Ascending aorta (tissue), 2 donors: ENCODE measurements around the gene CAPN9. TPM values are rescaled to one million over a fixed set of nuclear protein-coding genes. Genes with fewer than 3 reads are reported as not detected.

ENCODE experiments used
- DNase-seq, 2 donors: peaks; one replicate each; pipeline ENCODE4 v3.0.0-alpha.2; 2019; ENCODE audit warnings: low spot score in 2 of 2
- H3K27ac ChIP-seq, 2 donors: fragments of 200-600 bp; sonication (generic); one replicate each; pipeline ENCODE4 v1.5.1; 2016 to 2017; ENCODE audit warnings: mild to moderate bottlenecking in 1 of 2
- H3K27me3 ChIP-seq: fragments of 200-600 bp; sonication (generic); one replicate; pipeline ENCODE4 v1.5.1; 2017
- H3K36me3 ChIP-seq, 2 donors: fragments of 200-600 bp; sonication (generic); one replicate each; pipeline ENCODE4 v1.5.1; 2016
- H3K4me1 ChIP-seq, 2 donors: fragments of 200-600 bp; sonication (generic); one replicate each; pipeline ENCODE4 v1.5.1; 2016 to 2017; ENCODE audit warnings: mild to moderate bottlenecking in 1 of 2
- H3K4me3 ChIP-seq, 2 donors: fragments of 200-600 bp; sonication (generic); one replicate each; pipeline ENCODE4 v1.5.1; 2016 to 2017; ENCODE audit warnings: mild to moderate bottlenecking in 1 of 2
- H3K9me3 ChIP-seq, 2 donors: fragments of 200-600 bp; sonication (generic); one replicate each; pipeline ENCODE4 v1.5.1; 2016
- intact Hi-C: fragments of 100-400 bp; cut with DNase I; formaldehyde crosslinking; loops from one replicate; pipeline ENCODE4 v1.15.1; 2023
- total RNA-seq: library from RNA; depleted of rRNA; stranded (reverse); fragments of >200 nt; gene quantifications from one replicate; pipeline ENCODE4 v1.1.0, GENCODE V29; 2016
- TF ChIP-seq, protein P1 (sequence below), 3 experiments: fragments of 200-600 bp in 2 of 3; fragments of 450-650 bp in 1 of 3; sonication (generic) in 2 of 3; IDR thresholded peaks; one replicate each; pipeline ENCODE4 v1.5.1; 2016 to 2019; ENCODE audit warnings: antibody characterized with exemption in 3 of 3, mild to moderate bottlenecking in 1 of 3, moderate library complexity in 1 of 3

Gene CAPN9
- total RNA-seq, 1 donor from 2014 or later, result not detected

DNA sequence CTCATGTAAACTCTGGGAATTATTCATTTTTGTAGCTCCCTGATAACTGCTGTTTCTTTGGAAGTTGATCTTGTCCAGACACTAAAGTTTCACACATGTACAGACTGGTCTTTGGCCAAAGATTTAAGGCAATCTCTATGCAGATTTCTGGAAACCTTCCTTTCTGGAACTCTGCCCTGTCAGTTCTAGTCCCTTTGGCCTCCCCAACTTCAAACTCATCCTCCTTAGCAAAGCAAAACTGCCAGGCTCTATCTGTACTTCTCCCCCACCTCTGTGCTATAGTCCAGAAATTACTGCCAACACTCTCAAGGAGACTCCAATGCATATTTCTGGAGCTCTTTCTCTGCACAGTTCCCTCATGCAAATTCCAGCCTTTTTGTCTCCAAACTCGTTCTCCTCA lies 84.6 kb downstream of the CAPN9 start:
- DNase-seq, result no peak
- Histone ChIP-seq H3K27me3 (no peaks in the 10 kb centered on the region), H3K9me3 (no peaks in the 10 kb centered on the region), H3K4me1 (peaks cover 12 to 37% of the 10 kb centered on the region in 2 donors), H3K4me3 (no peak overlapping the region), H3K27ac (peak overlapping the region in 1 of 2 donors; percentile 4), H3K36me3 (peaks cover 1% of the 10 kb centered on the region in 2 donors)
- TF ChIP-seq, protein P1, sequence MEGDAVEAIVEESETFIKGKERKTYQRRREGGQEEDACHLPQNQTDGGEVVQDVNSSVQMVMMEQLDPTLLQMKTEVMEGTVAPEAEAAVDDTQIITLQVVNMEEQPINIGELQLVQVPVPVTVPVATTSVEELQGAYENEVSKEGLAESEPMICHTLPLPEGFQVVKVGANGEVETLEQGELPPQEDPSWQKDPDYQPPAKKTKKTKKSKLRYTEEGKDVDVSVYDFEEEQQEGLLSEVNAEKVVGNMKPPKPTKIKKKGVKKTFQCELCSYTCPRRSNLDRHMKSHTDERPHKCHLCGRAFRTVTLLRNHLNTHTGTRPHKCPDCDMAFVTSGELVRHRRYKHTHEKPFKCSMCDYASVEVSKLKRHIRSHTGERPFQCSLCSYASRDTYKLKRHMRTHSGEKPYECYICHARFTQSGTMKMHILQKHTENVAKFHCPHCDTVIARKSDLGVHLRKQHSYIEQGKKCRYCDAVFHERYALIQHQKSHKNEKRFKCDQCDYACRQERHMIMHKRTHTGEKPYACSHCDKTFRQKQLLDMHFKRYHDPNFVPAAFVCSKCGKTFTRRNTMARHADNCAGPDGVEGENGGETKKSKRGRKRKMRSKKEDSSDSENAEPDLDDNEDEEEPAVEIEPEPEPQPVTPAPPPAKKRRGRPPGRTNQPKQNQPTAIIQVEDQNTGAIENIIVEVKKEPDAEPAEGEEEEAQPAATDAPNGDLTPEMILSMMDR (IDR thresholded peaks at IDR 0.05), result no peak
- intact Hi-C loops, result no loop called here

DNA sequence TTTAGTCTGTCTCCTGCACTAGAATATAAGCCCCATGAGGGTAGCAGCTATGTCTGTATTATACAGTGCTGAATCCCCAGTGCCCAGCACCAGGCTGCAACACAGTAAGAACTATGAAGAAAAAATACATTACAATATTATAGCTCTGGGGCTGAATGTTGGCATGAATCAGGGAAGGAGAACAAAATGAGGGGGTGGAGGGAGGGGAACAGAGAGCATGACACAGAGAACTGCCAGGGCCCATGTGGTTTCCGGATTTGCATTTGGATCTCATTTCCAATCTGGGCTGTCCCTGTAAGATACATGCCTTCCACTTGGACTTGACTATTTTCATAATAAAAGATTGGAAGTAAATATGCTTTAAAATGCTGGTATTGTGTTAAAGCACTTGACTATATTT lies 85.3 kb downstream of the CAPN9 start:
- H3K9me3 ChIP-seq, result no peaks in the 10 kb centered on the region
- intact Hi-C loops, result no loop called here
- no peaks in the 10 kb centered on the region for H3K27me3 ChIP-seq
- TF ChIP-seq, protein P1 (IDR thresholded peaks at IDR 0.05), result no peak
- peaks cover 8% of the 10 kb centered on the region in 2 donors for H3K36me3 ChIP-seq
- H3K4me3 ChIP-seq, result no peak overlapping the region
- DNase-seq, result peak in 1 of 2 donors; percentile 45
- H3K27ac ChIP-seq, result no peak overlapping the region
- peaks cover 5 to 30% of the 10 kb centered on the region in 2 donors for H3K4me1 ChIP-seq

DNA sequence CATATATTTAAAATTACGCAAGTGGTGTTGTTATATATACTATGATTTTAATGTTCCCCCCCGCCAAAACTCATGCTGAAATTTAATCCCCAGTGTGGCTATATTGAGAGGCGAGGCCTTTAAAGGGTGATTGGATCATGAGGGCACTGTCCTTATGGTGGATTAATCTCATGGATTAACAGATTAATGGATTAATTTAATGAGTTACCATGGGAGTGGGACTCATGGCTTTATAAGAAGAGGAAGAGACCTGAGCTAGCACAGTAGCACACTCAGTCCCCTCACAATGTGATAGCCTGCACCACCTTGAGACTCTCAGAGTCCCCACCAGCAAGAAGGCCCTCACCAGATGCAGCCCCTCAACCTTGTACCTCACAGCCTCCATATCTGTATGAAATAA lies 86.3 kb downstream of the CAPN9 start:
- Histone ChIP-seq H3K4me1 (peaks cover 0 to 20% of the 10 kb centered on the region in 2 donors), H3K27me3 (no peaks in the 10 kb centered on the region), H3K4me3 (no peak overlapping the region), H3K9me3 (no peaks in the 10 kb centered on the region), H3K27ac (no peak overlapping the region), H3K36me3 (peaks cover 18% of the 10 kb centered on the region in 2 donors)
- no peak for DNase-seq
- TF ChIP-seq, protein P1 (IDR thresholded peaks at IDR 0.05), result no peak
- intact Hi-C loops, result no loop called here

DNA sequence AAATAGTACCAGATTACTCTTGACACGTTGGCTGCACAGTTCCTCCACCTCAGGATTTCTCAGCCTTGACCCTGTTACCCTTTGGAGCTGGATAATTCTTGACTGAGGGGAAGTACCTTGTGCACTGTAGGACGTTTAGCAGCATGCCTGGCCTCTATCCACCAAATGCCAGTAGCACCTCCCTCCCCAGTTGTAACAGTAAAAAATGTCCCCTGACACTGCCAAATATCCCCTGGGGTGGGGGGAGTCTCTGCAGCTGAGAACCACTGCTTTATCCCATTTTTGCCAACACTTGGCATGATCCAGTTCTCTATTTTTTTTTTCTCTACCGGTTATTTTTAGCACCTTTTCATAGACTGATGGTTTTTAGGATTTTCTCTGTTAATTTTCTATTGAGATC lies 87.1 kb downstream of the CAPN9 start:
- DNase-seq, result no peak
- TF ChIP-seq, protein P1 (IDR thresholded peaks at IDR 0.05), result no peak
- peaks cover 0 to 19% of the 10 kb centered on the region in 2 donors for H3K4me1 ChIP-seq
- intact Hi-C loops, result no loop called here
- H3K36me3 ChIP-seq, result peaks cover 22 to 26% of the 10 kb centered on the region in 2 donors
- H3K27ac ChIP-seq, result no peak overlapping the region
- no peak overlapping the region for H3K4me3 ChIP-seq
- no peaks in the 10 kb centered on the region for H3K27me3 ChIP-seq
- no peaks in the 10 kb centered on the region for H3K9me3 ChIP-seq

DNA sequence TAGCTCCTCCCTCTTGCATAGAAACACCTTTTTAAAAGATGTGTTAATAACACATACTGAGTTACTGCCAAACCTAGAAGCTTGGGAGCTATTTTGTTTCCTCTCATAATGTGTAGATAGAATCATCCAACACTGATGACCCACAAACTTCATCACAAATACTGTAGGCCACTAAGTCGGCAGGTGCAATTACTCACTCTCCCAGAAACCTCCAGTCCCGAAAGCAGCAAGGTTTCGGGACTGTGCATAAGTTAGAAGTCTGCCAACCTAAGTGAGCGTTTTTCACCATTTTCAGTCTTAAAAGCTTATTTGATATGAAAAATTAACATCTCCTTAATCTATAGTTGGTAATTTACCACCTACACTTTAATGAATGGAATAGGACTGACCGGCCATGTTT lies 89.2 kb downstream of the CAPN9 start:
- DNase-seq, result peak in 1 of 2 donors; percentile 31
- H3K27me3 ChIP-seq, result no peaks in the 10 kb centered on the region

More for the DNA sequence above, 89.2 kb downstream of the CAPN9 start:
- no peak overlapping the region for H3K4me3 ChIP-seq
- H3K27ac ChIP-seq, result no peak overlapping the region
- H3K36me3 ChIP-seq, result peaks cover 22 to 26% of the 10 kb centered on the region in 2 donors
- H3K4me1 ChIP-seq, result peaks cover 0 to 25% of the 10 kb centered on the region in 2 donors
- intact Hi-C loops, result no loop called here
- TF ChIP-seq, protein P1 (IDR thresholded peaks at IDR 0.05), result no peak
- no peaks in the 10 kb centered on the region for H3K9me3 ChIP-seq
